Limb (tissue), 2 donors: ENCODE measurements around the gene SUCO.
"Not testable (repeated sequence)": the region's sequence is repeated elsewhere in the genome, so short reads cannot be mapped to it uniquely, and the experiment has no call there.

Experiments used
- DNase-seq, 2 donors: peaks; one replicate each; pipeline ENCODE4 v3.0.0-alpha.2; 2016; ENCODE audit errors: extremely low spot score in 2 of 2

SUCO gene

DNA sequence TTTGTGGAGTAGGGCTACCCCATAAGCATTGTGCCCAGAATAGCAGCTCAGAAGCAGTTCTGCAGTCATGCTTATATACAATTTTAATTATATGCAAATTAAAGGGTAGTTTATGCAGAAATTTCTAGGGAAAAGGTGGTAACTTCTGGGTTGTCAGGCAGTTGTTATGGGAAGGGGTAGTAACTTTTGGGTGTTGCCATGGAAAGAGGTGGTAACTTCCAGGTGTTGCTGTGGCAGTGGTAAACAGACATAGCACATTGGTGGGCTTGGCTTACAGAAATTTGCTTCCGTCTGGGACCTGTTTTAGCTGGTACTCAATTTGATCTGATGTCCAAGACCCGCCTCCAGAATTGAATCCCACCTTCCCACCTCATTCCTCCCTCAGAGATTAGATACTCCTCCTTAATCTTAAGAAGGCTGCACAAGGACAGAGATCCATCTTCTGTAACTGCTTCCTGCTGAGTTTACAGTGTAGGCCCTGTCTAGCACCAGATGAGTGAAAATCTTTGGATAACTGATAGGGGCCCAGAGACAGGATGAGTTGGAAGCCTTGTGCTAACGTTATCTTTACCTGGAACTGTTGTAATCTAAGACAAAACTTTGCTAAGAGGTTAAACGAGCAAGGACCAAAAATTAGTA lies 26.7 kb downstream of the SUCO start:
- DNase-seq: no peak

GRCh38 chr1:172561252-172561651 lies 28.3 kb downstream of the SUCO start:
- DNase-seq: no peak

DNA sequence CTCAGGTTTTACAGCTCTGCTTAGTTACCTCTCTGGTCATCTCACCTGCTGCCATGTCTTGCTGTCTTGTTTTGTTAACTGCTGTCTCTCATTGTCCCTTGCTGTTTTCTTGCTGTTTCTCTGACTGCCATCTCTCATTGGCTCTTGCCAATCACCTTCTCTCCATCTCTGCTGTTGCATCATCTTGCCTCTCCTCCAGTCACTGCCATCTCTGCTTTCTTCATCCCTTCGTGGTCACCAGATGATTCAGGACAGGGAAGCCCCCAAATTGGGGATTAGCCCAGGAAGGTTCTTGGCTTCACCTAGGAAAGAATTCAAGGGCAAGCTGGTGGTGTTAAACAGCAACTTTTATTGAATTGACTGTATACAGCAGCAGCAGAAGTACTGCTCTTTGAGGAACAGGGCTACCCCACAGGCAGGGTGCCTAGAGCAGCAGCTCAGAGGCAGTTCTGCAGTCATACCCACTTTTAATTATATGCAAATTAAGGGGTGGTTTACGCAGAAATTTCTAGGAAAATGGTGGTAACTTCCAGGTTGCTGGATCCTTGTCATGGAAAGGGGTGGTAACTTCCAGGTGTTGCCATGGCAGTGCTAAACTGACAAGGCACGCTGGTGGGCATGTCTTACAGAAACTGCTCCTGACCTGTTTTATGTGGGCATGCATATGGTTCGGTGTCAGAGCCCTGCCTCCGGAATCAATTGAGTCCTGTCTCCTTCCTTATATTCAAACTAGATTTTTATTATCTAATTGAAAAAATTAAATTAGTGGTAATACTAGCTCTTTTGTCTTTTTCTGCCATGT lies 33.4 kb downstream of the SUCO start:
- DNase-seq: no peak

GRCh38 chr1:172567720-172568119 lies 34.8 kb downstream of the SUCO start:
- no peak for DNase-seq

DNA sequence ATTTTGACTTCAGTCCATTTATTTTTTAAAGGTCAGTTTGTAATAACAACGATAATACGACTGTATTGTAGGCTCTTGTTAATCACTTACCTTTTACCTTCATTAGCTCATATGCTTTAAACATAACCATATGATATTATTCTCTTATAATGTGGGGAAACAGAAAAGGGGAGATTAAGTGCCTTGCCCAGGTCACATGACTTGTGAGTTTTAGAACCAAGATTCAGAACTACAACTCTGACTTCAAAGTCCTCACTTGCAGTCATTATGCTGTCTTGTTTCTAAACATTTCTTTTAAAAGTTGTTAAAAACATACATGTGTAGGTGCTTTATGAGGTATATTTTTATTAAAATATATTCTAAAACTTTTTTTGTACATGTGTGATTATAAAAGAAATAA lies 41.1 kb downstream of the SUCO start:
- no peak for DNase-seq

DNA sequence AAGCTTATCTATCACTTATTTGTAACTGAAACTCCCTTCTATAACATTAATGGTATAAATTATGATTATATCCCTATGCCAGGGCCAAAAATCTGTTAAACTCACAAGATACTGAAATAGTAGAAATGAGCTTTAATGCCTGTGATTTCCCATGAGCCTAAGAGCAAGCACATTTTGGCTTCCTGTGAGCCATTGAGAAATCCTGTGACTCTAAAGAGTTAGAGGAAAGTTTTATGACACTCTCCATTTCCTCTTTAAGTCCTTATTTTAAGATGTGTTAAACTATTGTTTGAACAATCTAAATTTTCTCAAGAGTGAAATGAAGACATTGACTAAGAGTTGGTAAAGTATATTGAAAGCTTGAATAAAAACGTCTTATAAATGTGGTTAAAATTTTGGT lies 45.6 kb downstream of the SUCO start:
- DNase-seq: no peak

GRCh38 chr1:172581273-172581672 lies 48.3 kb downstream of the SUCO start:
- DNase-seq: no peak

- no peak for DNase-seq
Observed at GRCh38 chr1:172581779-172582178, 48.8 kb downstream of the SUCO start.

- DNase-seq: no peak
Observed at GRCh38 chr1:172582889-172583288, 49.9 kb downstream of the SUCO start.

DNA sequence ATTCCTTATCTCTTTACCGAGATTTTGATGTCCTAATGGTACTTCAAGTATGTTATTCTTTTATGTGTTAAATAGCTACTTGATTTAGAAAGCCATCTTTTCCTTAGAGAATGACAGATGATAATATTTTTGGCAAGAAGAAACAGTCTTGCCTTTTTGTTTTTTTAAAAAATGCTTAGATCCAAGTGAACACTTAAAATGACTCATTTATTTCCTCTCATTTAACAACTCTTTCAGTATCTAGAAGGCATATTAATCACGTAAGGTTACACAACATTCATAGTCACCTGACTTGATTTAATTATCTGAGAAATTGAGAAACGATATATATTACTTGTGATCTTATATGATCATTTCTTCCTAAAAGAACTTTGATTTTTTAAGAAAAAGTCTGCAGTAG lies 52.4 kb downstream of the SUCO start:
- no peak for DNase-seq

DNA sequence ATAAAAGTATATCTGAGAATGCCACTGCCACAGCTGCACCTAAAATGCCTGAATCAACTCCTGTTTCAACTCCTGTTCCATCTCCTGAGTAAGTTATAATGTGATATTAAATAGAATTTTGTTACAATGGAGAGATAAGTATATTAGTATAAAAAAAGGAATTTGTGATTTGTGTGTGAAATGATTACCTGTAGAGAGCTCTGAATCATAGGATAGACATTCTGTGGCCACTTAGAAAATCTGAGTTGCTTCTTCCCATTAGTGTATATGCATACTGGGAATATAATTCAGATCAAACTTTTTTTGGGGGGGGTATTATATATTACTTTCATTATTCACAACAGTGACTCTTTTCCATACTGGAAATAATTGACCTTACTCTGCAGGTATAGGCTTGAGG lies 52.9 kb downstream of the SUCO start:
- DNase-seq: no peak

DNA sequence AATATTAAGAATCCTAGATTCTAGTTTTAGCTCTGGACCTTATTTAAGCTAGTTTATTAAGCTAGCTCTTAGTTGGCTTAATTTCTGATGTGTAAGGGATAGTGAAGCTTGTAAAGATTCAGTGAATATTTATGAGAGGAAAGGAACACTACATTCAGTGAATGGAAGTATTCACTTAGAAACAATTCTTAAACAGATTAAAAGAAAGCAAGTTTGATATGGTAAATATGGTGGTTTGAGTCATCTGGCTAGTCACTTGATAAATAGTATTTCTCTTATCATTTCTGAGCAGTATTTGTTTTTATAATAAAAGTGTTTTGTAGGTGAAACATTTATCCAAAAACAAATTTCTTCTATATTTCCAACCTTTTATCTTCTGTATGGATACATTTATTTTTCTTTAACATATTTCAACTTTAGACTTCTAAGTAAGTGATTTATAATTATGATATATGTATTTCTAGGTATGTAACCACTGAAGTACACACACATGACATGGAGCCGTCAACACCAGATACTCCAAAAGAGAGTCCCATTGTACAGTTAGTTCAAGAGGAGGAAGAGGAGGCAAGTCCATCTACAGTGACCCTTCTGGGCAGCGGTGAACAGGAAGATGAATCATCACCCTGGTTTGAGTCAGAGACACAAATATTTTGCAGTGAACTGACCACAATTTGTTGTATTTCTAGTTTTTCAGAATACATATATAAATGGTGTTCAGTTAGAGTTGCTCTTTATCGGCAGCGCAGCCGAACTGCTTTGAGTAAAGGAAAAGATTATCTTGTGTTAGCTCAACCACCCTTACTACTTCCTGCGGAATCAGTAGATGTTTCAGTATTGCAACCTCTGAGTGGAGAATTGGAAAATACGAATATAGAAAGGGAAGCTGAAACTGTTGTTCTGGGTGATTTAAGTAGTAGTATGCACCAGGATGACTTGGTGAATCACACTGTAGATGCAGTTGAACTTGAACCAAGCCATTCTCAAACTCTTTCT lies 55.6 kb downstream of the SUCO start:
- no peak for DNase-seq

GRCh38 chr1:172589553-172589952 lies 56.6 kb downstream of the SUCO start:
- DNase-seq: no peak

DNA sequence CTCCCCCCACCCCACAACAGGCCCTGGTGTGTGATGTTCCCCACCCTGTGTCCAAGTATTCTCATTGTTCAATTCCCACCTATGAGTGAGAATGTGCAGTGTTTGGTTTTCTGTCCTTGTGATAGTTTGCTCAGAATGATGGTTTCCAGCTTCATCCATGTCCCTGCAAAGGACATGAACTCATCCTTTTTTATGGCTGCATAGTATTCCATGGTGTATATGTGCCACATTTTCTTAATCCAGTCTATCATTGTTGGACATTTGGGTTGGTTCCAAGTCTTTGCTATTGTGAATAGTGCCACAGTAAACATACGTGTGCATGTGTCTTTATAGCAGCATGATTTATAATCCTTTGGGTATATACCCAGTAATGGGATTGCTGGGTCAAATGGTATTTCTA lies 58.5 kb downstream of the SUCO start:
- not testable (repeated sequence) for DNase-seq

- not testable (repeated sequence) for DNase-seq
Observed at GRCh38 chr1:172595066-172595465, 62.1 kb downstream of the SUCO start.

DNA sequence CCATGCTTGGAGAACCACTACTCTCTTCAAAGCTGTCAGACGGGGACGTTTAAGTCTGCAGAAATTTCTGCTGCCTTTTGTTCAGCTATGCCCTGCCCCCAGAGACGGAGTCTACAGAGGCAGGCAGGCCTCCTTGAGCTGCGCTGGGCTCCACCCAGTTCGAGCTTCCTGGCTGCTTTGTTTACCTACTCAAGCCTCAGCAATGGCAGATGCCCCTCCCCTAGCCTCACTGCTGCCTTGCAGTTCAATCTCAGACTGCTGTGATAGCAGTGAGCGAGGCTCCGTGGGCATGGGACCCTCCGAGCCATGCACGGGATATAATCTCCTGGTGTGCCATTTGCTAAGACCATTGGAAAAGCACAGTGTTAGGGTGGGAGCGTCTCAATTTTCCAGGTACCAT lies 63.8 kb downstream of the SUCO start:
- DNase-seq: not testable (repeated sequence)

GRCh38 chr1:172599912-172600311 lies 67.0 kb downstream of the SUCO start:
- DNase-seq: no peak

DNA sequence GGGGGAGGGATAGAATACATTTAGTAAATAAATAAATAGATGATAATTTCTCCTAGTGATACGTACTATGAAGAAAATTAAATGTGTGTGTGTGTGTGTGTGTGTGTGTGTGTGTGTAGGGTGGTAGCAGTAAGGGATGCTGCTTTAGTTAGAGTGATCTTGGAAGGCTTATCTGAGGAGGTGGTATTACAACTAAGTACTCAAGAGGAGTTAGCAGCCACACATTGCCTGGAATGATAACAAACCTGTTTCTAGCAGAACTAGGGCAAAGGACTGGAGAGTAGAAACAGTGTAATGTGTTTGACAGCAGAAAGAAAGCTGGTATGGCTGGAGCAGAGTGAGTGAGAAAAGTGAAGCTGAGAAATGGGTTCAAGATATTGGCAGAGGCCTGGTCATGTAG lies 67.7 kb downstream of the SUCO start:
- DNase-seq: no peak

- no peak for DNase-seq
Observed at GRCh38 chr1:172601046-172601630, 68.2 kb downstream of the SUCO start.

DNA sequence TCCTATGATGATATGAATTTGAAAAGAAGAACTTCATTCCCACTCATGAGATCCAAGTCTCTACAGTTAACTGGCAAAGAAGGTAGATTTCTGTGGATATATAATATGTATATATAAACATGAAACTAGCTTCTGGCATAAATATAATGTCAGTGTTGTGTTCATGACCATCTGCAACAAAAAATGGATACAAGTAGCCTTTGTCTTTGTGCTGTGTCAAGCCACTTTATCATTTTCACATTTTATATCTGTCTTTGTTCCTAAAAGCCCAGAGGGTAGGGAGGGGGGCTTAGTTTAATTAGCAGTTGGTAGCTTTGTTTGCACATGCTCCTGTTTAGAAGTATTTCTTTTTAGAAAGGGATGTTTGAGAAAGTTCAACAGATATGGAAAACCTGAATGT lies 69.8 kb downstream of the SUCO start:
- DNase-seq: no peak

- no peak for DNase-seq
Observed at GRCh38 chr1:172603816-172604215, 70.9 kb downstream of the SUCO start.

DNA sequence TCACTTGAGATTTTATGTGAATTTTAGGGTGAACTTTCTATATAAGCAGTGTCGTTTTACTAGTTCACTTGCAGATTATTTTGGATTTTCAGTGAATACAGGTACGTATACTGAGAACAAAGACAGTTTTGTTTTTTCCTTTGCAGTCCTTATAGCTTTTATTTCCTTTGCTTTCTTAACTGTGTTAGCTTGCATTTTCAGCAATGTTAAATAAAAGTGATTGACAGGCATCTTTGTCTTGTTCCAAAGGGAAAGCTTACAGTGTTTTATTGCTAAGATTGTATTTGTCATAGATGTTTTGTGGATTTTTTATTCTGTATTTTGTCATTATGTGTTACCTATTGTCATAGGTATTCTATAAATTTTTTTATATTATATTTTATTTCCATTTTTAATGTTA lies 72.7 kb downstream of the SUCO start:
- no peak for DNase-seq
